Activated CD8-positive, alpha-beta memory T cell treated with anti-CD3 and anti-CD28 coated beads, Interleukin-2, amount 10 ng/mL, durations not matched to agents 7 days and 5 days (primary cell): ENCODE measurements around the gene LRMDA. TPM values are rescaled to one million over a fixed set of nuclear protein-coding genes. Genes with fewer than 3 reads are reported as not detected.

Source experiments
- ATAC-seq: fragments of 150-1000 bp; cut with Tn5 transposase; one replicate; pipeline ENCODE4 v1.10.0; 2021; ENCODE audit warnings: moderate library complexity
- CTCF ChIA-PET: fragments of 350-600 bp; sonication (Branson Sonifier 250); formaldehyde crosslinking; loops from one replicate; lab custom pipeline; 2021; ENCODE audit warnings: antibody characterized with exemption; lab: Charles Lee
- DNase-seq: peaks from one replicate; pipeline ENCODE4 v3.0.0-alpha.2; 2020
- H3K27ac Mint-ChIP-seq: one replicate; pipeline ENCODE4 v1.8.0; 2021; ENCODE audit warnings: mild to moderate bottlenecking, mixed read lengths
- H3K27me3 Mint-ChIP-seq: one replicate; pipeline ENCODE4 v1.8.0; 2021; ENCODE audit warnings: mixed read lengths
- H3K36me3 Mint-ChIP-seq: one replicate; pipeline ENCODE4 v1.8.0; 2021; ENCODE audit warnings: mild to moderate bottlenecking, mixed read lengths
- H3K4me1 Mint-ChIP-seq: one replicate; pipeline ENCODE4 v1.8.0; 2021; ENCODE audit warnings: mixed read lengths
- H3K4me3 Mint-ChIP-seq: one replicate; pipeline ENCODE4 v1.8.0; 2021; ENCODE audit warnings: mild to moderate bottlenecking, moderate library complexity, mixed read lengths
- H3K9me3 Mint-ChIP-seq: one replicate; pipeline ENCODE4 v1.8.0; 2022; ENCODE audit warnings: low read depth, mixed read lengths
- total RNA-seq, 2 experiments: library from RNA; stranded (reverse); gene quantifications; one replicate each; pipeline ENCODE4 v1.2.3, GENCODE V29; 2021

The LRMDA gene
- total RNA-seq, 2 experiments from 2014 or later, result not detected

- Mint-ChIP-seq H3K9me3 (no peaks in the 10 kb centered on the region), H3K27ac (no peak overlapping the region), H3K4me1 (no peaks in the 10 kb centered on the region), H3K4me3 (no peak overlapping the region), H3K36me3 (no peaks in the 10 kb centered on the region), H3K27me3 (no peaks in the 10 kb centered on the region)
- CTCF ChIA-PET, result no interaction called here
- no peak for ATAC-seq
- no peak for DNase-seq
Measured at GRCh38 chr10:76291885-76292284, 860.5 kb downstream of the LRMDA start.

- H3K36me3 Mint-ChIP-seq, result no peaks in the 10 kb centered on the region
- no peak overlapping the region for H3K27ac Mint-ChIP-seq
- H3K9me3 Mint-ChIP-seq, result no peaks in the 10 kb centered on the region
- H3K4me3 Mint-ChIP-seq, result no peak overlapping the region
- H3K27me3 Mint-ChIP-seq, result no peaks in the 10 kb centered on the region
- ATAC-seq (no peak), DNase-seq (no peak)
- H3K4me1 Mint-ChIP-seq, result no peaks in the 10 kb centered on the region
- CTCF ChIA-PET, result no interaction called here
Measured at GRCh38 chr10:76296957-76297356, 865.5 kb downstream of the LRMDA start.

- DNase-seq, result no peak
- Mint-ChIP-seq H3K27ac (no peak overlapping the region), H3K27me3 (no peaks in the 10 kb centered on the region), H3K9me3 (no peaks in the 10 kb centered on the region), H3K4me3 (no peak overlapping the region), H3K4me1 (no peaks in the 10 kb centered on the region), H3K36me3 (no peaks in the 10 kb centered on the region)
- no peak for ATAC-seq
- CTCF ChIA-PET, result no interaction called here
Measured at GRCh38 chr10:76297358-76297757, 865.9 kb downstream of the LRMDA start.

- Mint-ChIP-seq H3K9me3 (no peaks in the 10 kb centered on the region), H3K4me3 (no peak overlapping the region), H3K36me3 (no peaks in the 10 kb centered on the region), H3K27ac (no peak overlapping the region), H3K27me3 (no peaks in the 10 kb centered on the region), H3K4me1 (no peaks in the 10 kb centered on the region)
- CTCF ChIA-PET, result no interaction called here
- ATAC-seq (no peak), DNase-seq (no peak)
Measured at GRCh38 chr10:76297780-76298281, 866.4 kb downstream of the LRMDA start.

GRCh38 chr10:76298329-76298728, 866.9 kb downstream of the LRMDA start:
- H3K9me3 Mint-ChIP-seq, result no peaks in the 10 kb centered on the region
- DNase-seq (no peak), ATAC-seq (no peak)
- no peaks in the 10 kb centered on the region for H3K4me1 Mint-ChIP-seq
- no peak overlapping the region for H3K27ac Mint-ChIP-seq
- CTCF ChIA-PET, result no interaction called here
- no peak overlapping the region for H3K4me3 Mint-ChIP-seq
- H3K36me3 Mint-ChIP-seq, result no peaks in the 10 kb centered on the region
- H3K27me3 Mint-ChIP-seq, result no peaks in the 10 kb centered on the region

- H3K27ac Mint-ChIP-seq, result no peak overlapping the region
- H3K4me1 Mint-ChIP-seq, result no peaks in the 10 kb centered on the region
- no peaks in the 10 kb centered on the region for H3K36me3 Mint-ChIP-seq
Measured at GRCh38 chr10:76299501-76299900, 868.1 kb downstream of the LRMDA start.

GRCh38 chr10:76301211-76301610, 869.8 kb downstream of the LRMDA start:
- Mint-ChIP-seq H3K4me1 (no peaks in the 10 kb centered on the region), H3K36me3 (no peaks in the 10 kb centered on the region), H3K27ac (no peak overlapping the region), H3K4me3 (no peak overlapping the region), H3K9me3 (no peaks in the 10 kb centered on the region), H3K27me3 (no peaks in the 10 kb centered on the region)
- CTCF ChIA-PET, result no interaction called here
- DNase-seq, result no peak
- no peak for ATAC-seq

More at GRCh38 chr10:76299501-76299900, 868.1 kb downstream of the LRMDA start:
- Mint-ChIP-seq H3K9me3 (no peaks in the 10 kb centered on the region), H3K27me3 (no peaks in the 10 kb centered on the region), H3K4me3 (no peak overlapping the region)
- CTCF ChIA-PET, result no interaction called here
- DNase-seq, result no peak
- no peak for ATAC-seq

GRCh38 chr10:76301950-76302349, 870.5 kb downstream of the LRMDA start:
- CTCF ChIA-PET, result no interaction called here
- Mint-ChIP-seq H3K27me3 (no peaks in the 10 kb centered on the region), H3K4me1 (no peaks in the 10 kb centered on the region), H3K9me3 (no peaks in the 10 kb centered on the region), H3K36me3 (no peaks in the 10 kb centered on the region), H3K4me3 (no peak overlapping the region), H3K27ac (no peak overlapping the region)
- DNase-seq (no peak), ATAC-seq (no peak)

- CTCF ChIA-PET, result no interaction called here
- DNase-seq (no peak), ATAC-seq (no peak)
- H3K4me1 Mint-ChIP-seq, result no peaks in the 10 kb centered on the region
- no peak overlapping the region for H3K27ac Mint-ChIP-seq
- no peak overlapping the region for H3K4me3 Mint-ChIP-seq
- no peaks in the 10 kb centered on the region for H3K9me3 Mint-ChIP-seq
- H3K27me3 Mint-ChIP-seq, result no peaks in the 10 kb centered on the region
- no peaks in the 10 kb centered on the region for H3K36me3 Mint-ChIP-seq
Measured at GRCh38 chr10:76302481-76302880, 871.1 kb downstream of the LRMDA start.

- Mint-ChIP-seq H3K9me3 (no peaks in the 10 kb centered on the region), H3K36me3 (no peaks in the 10 kb centered on the region), H3K4me3 (no peak overlapping the region), H3K27me3 (no peaks in the 10 kb centered on the region), H3K27ac (no peak overlapping the region), H3K4me1 (no peaks in the 10 kb centered on the region)
- no peak for DNase-seq
- no peak for ATAC-seq
- CTCF ChIA-PET, result interaction anchor here (0.7 kb wide), 1 partner anchor 684 kb away, joined by 3 read pairs; no protein-coding TSS in a partner anchor
Measured at GRCh38 chr10:76302961-76303630, 871.7 kb downstream of the LRMDA start.

- DNase-seq (no peak), ATAC-seq (no peak)
- H3K27ac Mint-ChIP-seq, result no peak overlapping the region
- CTCF ChIA-PET, result interaction anchor here (0.7 kb wide), 1 partner anchor 684 kb away, joined by 3 read pairs; no protein-coding TSS in a partner anchor
- H3K36me3 Mint-ChIP-seq, result no peaks in the 10 kb centered on the region
- H3K4me1 Mint-ChIP-seq, result no peaks in the 10 kb centered on the region
- H3K27me3 Mint-ChIP-seq, result no peaks in the 10 kb centered on the region
- H3K4me3 Mint-ChIP-seq, result no peak overlapping the region
- no peaks in the 10 kb centered on the region for H3K9me3 Mint-ChIP-seq
Measured at GRCh38 chr10:76303682-76304316, 872.4 kb downstream of the LRMDA start.

- no peaks in the 10 kb centered on the region for H3K36me3 Mint-ChIP-seq
Measured at GRCh38 chr10:76305930-76306615, 874.6 kb downstream of the LRMDA start.

GRCh38 chr10:76306856-76307255, 875.4 kb downstream of the LRMDA start:
- ATAC-seq, result no peak
- Mint-ChIP-seq H3K36me3 (no peaks in the 10 kb centered on the region), H3K9me3 (no peaks in the 10 kb centered on the region), H3K4me3 (no peak overlapping the region), H3K27ac (no peak overlapping the region), H3K4me1 (no peaks in the 10 kb centered on the region), H3K27me3 (no peaks in the 10 kb centered on the region)
- CTCF ChIA-PET, result no interaction called here
- DNase-seq, result no peak

More at GRCh38 chr10:76305930-76306615, 874.6 kb downstream of the LRMDA start:
- no peaks in the 10 kb centered on the region for H3K27me3 Mint-ChIP-seq
- ATAC-seq (no peak), DNase-seq (no peak)
- H3K4me3 Mint-ChIP-seq, result no peak overlapping the region
- no peaks in the 10 kb centered on the region for H3K9me3 Mint-ChIP-seq
- H3K4me1 Mint-ChIP-seq, result no peaks in the 10 kb centered on the region
- CTCF ChIA-PET, result no interaction called here
- H3K27ac Mint-ChIP-seq, result no peak overlapping the region

- Mint-ChIP-seq H3K27ac (no peak overlapping the region), H3K27me3 (no peaks in the 10 kb centered on the region), H3K36me3 (no peaks in the 10 kb centered on the region), H3K9me3 (no peaks in the 10 kb centered on the region), H3K4me3 (no peak overlapping the region), H3K4me1 (no peaks in the 10 kb centered on the region)
- DNase-seq, result no peak
- CTCF ChIA-PET, result no interaction called here
- no peak for ATAC-seq
Measured at GRCh38 chr10:76309070-76309469, 877.6 kb downstream of the LRMDA start.
